Measurements from ENCODE around the gene MSL3.

DNA sequence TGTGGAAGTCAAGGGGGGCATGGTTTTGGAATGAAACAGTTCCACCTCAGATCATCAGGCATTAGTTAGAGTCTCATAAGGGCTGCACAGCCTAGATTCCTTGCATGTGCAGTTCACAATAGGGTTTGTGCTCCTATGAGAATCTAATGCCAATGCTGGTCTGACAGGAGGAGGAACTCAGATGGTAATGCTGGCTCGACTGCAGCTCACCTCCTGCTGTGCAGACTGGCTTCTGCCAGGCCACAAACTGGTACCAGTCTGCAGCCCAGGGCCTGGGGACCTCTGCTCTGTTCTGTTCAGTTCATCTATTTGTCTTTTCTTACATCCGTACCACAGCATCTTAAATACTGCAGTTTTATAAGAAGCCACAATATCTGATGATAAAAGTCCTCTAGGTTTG is 12.2 kb upstream of the MSL3 start:
- TF ChIP-seq, protein P1, sequence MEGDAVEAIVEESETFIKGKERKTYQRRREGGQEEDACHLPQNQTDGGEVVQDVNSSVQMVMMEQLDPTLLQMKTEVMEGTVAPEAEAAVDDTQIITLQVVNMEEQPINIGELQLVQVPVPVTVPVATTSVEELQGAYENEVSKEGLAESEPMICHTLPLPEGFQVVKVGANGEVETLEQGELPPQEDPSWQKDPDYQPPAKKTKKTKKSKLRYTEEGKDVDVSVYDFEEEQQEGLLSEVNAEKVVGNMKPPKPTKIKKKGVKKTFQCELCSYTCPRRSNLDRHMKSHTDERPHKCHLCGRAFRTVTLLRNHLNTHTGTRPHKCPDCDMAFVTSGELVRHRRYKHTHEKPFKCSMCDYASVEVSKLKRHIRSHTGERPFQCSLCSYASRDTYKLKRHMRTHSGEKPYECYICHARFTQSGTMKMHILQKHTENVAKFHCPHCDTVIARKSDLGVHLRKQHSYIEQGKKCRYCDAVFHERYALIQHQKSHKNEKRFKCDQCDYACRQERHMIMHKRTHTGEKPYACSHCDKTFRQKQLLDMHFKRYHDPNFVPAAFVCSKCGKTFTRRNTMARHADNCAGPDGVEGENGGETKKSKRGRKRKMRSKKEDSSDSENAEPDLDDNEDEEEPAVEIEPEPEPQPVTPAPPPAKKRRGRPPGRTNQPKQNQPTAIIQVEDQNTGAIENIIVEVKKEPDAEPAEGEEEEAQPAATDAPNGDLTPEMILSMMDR (IDR thresholded peaks at IDR 0.05): no peak
- no peak for TF ChIP-seq POLR2A (IDR thresholded peaks at IDR 0.05)
